HG03460 (cell line): ENCODE measurements around the gene CCDC51.
"Not testable (repeated sequence)": the region's sequence is repeated elsewhere in the genome, so short reads cannot be mapped to it uniquely, and the experiment has no call there.

Source experiments
- ATAC-seq: cut with Tn5 transposase; IDR thresholded peaks from one replicate; pipeline ENCODE4 v1.9.1; 2021; ENCODE audit not compliant: unreplicated experiment

CCDC51 gene

DNA sequence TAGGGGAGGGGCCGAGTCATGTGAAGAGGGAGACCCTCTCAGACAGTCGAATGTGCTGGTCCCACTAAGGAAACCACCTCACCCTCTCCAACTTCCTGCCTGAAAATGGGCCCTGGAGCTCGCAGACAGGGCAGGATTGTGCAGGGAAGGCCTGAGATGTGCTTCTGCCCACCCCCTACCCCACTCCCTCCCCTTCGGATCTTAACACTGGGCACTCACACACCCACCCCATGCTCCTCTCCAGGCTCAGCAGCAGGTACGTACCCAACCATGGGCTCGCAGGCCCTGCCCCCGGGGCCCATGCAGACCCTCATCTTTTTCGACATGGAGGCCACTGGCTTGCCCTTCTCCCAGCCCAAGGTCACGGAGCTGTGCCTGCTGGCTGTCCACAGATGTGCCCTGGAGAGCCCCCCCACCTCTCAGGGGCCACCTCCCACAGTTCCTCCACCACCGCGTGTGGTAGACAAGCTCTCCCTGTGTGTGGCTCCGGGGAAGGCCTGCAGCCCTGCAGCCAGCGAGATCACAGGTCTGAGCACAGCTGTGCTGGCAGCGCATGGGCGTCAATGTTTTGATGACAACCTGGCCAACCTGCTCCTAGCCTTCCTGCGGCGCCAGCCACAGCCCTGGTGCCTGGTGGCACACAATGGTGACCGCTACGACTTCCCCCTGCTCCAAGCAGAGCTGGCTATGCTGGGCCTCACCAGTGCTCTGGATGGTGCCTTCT, 26.6 kb upstream of the CCDC51 start:
- ATAC-seq, result peak; percentile 19

DNA sequence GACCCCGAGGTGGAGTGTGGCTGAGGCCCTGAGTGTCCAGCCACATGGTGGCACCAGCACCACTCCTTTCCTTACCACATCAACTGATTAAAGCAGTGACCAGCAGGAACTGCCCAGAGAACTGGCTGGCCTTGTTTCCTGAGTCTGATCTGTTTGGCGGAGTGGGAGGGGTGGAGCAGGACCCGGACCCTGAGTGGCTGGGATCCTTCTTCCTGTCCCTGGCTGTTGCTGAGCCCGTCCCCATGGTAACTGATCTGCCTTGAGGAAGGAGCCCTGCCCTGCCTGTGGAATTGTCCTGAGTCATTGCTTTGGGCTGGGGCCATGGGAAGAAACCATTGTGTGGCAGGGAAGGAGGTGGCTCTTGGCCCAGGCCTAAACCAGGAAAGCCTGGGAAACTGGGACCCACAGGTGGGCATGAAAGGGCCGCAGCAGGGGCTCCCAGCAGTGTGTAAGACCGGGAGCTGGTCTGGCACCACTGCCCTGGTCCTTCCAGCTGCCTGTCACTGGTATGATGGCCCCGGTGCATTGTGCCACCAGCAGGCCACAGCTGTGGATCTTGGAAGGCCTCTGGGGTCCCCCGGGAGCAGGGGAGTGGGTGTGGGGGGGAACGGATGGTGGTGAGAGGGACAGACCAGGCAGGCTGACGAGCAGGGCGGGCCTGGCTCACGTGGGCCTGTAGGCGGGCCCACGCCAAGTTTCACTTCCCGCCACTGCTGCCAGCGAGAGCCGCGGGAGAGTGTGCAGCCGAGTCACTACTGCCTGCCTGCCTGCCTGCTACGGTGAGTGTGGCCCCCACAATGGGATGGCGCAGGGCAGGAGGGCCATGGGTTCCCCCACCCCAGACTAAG, 25.8 kb upstream of the CCDC51 start:
- peak; percentile 78 for ATAC-seq

DNA sequence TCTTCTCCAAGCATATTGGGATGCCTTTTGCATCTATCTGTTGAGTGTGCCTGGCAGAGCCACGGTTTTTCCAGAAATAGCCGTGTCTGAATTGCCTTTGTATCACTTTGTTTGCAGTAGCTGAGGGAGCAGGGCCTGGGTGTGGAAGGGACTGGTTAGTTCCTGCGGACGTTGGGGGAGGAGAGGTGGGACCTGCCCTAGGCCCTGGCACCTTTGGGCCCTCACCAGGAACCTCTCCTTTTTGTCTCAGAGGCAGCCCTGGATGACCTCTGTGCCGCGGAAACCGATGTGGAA, 25.3 kb upstream of the CCDC51 start:
- no peak for ATAC-seq

DNA sequence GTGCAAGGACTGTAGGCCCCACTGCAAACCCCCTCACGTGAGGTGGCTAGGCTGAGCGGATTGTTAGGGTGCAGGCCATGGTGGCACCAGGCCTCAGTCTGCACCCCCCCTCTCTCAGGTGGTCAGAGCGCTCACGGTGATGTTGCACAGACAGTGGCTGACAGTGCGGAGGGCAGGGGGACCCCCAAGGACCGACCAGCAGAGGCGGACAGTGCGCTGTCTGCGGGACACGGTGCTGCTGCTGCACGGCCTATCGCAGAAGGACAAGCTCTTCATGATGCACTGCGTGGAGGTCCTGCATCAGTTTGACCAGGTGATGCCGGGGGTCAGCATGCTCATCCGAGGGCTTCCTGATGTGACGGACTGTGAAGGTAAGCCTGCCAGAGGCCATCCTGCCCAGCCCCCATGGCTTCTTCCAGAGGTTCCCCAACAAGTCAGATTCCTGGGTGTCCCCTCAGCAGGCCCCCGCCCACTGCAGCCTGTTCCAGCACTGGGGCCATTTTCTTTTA, 24.8 kb upstream of the CCDC51 start:
- ATAC-seq, result no peak

DNA sequence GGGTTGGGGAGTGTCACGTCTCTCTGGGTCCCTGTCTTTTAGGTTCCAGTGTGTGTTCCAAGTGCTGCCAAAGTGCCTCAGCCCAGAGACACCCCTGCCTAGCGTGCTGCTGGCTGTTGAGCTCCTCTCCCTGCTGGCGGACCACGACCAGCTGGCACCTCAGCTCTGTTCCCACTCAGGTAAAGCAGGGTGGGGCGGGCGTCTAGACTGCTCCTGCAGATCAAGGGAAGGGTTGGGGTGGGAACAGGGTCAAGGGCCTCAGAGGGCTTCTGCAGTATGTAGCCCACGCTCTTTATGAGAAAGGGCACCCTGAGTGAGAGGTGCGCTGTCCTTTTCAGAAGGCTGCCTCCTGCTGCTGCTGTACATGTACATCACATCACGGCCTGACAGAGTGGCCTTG, 23.8 kb upstream of the CCDC51 start:
- ATAC-seq, result no peak

DNA sequence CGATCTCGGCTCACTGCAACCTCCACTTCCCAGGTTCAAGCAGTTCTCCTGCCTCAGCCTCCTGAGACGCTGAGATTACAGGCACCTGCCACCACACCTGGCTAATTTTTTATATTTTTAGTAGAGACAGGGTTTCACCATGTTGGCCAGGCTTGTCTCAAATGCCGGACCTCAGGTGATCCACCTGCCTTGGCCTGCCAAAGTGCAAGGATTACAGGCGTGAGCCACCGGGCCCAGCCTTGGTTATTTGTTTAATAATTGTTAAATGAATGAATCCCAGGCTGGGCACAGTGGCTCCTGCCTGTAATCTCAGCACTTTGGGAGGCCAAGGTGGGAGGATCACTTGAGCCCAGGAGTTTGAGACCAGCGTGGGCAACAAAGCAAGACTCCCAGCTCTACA, 21.8 kb upstream of the CCDC51 start:
- ATAC-seq, result not testable (repeated sequence)

DNA sequence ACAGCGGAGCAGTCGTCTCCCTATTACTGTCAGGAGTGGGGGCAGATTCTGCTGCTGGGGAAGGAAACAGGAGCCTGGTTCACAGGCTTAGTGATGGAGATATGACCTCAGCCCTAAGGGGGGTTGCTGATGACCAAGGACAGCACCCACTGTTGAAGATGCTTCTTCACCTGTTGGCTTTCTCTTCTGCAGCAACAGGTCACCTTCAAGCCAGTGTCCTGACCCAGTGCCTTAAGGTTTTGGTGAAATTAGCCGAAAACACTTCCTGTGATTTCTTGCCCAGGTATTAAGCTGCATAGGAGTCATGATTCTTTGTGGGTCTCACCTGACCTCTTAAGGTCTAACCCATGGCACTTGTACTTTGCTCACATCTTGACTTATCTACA, 20.6 kb upstream of the CCDC51 start:
- ATAC-seq, result no peak

DNA sequence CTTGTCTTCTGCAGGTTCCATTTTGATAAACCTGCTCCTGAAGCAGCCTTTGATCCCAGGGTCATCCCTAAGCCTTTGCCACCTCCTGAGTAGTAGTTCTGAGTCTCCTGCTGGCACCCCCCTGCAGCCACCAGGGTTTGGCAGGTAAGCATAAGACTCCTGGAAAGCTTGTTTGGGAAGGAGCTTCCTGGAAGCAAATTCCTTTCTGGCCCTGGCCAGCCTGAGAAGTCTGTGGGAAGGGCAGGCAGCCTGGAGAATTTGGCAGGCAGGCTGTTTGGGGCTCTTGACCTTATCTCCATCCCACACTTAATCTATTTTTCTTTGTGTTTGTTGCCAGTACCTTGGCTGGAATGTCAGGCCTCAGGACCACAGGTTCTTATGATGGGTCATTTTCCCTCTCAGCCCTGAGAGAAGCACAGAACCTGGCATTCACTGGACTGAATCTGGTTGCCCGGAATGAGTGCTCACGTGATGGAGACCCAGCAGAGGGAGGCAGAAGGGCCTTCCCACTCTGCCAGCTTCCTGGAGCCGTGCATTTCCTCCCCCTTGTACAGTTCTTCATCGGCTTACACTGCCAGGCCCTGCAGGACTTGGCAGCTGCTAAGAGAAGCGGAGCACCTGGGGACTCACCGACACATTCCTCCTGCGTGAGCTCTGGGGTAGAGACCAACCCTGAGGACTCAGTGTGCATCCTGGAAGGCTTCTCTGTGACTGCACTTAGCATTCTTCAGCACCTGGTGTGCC, 20.0 kb upstream of the CCDC51 start:
- no peak for ATAC-seq

DNA sequence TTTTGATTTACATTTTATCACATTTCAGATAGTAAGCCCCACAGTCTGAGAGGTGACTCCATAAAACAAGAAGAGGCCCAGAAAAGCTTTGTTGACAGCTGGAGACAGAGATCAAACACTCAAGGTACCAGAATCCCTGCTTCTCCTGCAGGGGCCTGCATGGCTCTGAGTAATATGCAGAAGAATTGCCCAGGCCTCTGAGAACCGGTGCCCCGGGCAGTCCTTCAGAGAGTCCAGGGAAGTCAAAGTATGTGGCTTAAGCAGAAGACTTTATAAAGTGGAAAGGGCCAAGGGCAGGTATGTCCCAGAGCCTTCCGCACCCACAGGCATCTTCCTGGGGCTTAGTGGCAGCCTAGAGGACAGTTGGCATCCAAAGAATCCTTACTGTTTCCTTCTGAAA, 19.4 kb upstream of the CCDC51 start:
- no peak for ATAC-seq

DNA sequence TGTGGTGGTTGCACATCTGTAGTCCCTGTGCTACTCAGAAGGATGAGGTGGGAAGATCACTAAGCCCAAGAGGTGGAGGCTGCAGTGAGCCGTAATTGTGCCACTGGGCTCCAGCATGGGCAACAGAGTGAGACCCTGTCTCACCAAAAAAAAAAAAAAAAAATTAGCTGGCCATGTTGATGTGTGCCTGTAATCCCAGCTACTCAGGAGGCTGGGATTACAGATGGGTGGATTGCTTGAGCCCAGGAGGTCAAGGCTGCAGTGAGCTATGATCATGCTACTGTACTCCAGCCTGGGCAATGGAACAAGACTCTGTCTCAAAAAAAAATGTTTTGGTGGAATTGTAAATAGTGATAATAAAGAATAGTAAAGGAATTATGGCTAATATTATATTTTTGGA, 16.5 kb upstream of the CCDC51 start:
- ATAC-seq, result no peak

DNA sequence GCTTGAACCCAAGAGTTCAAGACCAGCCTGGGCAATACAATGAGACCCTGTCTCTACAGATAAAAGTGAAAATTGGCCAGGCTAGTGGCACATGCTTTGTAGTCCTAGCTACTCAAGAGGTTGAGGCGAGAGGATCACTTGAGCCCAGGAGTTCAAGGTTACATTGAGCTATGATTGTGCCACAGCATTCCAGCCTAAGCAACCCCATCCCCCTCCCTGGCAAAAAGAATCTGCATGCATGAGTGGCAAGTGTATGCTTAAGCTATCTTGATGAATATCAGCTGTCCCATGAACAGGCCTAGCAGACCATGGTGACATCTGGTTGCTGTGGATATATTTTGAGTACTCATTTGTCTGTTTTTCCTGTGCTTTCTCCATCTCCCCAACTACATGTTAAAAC, 11.4 kb upstream of the CCDC51 start:
- no peak for ATAC-seq

DNA sequence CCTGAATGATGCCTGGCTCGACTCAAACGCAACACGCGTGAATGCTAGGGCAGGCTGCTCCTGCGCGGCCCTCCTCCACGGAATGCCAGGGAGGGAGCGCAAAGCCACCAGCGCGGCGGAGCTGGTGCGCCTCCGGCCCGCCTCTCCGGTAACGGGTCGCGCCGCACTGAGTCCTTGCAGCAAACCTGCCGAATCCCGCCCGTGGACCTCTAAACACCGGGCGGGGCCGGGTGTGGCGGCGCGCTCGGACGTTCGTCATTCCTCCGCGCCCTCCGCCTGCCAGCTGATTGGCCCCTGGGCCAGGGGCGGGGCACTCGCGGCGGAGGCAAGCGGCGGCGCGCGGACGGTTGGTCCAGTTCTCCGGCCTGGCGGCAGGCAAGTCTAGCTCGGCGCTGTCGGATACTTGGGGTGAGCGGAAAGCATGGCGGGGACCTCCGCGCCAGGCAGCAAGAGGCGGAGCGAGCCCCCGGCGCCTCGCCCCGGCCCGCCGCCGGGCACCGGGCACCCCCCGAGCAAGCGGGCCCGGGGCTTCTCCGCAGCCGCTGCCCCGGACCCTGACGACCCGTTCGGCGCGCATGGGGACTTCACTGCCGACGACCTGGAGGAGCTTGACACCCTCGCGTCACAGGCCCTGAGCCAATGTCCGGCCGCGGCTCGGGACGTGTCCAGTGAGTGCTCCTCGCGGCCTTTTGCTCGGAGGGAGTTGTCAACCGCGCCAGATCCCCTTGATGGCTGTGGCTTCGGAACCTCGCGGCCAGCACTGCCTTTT, 6.7 kb upstream of the CCDC51 start, which contains the start of gene ATRIP:
Gene ATRIP (plus strand): TSS at position 313 of the 769 bp plus-strand sequence. CDS start 109 bp downstream, at position 422.
- ATAC-seq, result peak; percentile 86

DNA sequence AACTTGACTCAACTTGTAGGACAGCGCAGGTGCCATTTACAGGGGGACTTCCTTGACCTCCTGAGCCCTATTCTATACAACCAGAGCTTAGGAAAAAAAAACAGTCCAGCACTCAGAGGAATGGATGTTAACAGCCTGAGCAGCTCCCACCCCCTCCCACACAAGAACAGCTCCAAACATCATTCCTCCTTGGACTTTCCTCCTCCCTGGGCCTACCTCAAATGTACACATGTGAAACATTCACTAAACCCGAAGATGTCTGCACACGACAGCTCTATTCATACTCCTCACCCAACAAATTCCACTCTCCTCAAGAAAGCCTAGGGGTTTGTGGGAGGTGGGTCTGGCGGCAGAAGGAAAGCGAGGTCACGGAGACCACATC, 6.1 kb upstream of the CCDC51 start:
- ATAC-seq, result no peak

DNA sequence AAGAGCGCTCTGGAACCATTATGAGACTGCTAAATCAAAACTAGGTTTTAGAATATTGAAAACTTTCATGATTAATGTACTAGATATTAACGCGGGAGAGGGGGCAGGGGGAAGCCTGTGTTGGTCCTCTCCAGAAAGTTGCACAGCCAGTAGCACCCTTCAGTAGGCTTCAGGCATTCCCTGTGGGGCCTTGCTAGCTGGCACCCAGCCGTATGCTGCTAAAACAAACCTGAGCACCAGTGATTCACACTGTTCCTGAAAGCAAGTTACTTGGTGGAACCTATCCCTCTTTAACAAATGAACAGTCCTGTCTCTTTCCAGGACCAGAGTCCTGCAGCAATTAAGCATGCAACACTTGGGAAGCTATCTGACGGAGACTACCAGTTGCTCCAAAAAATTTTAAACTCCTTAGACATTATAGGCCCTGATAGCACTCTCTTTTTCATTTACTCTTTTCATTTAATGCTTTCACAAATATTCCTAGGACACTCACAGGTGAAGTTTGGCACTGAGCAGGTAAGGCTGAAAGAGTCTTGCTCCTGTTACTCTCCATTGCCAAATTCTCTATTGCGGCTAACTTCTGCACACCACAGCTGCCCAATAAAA, 5.5 kb upstream of the CCDC51 start:
- ATAC-seq, result no peak

DNA sequence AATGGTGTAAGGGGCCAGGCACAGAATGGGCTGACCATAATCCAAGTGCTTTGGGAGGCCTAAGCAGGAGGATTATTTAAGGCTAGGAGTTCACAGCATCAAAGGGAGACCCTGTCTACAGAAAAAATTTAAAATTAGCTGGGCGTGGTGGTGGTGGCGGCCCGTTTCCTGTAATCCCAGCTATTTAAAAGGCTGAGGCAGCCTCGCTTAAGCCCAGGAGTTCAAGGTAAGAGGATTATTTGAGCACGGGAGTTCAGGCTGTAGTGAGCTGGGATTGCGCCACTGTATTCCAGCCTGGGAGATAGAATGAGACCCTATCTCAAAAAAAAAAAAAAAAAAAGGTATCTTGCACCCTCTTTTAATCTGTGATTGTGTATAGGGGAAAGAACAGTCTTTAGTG, 2.0 kb upstream of the CCDC51 start:
- no peak for ATAC-seq

DNA sequence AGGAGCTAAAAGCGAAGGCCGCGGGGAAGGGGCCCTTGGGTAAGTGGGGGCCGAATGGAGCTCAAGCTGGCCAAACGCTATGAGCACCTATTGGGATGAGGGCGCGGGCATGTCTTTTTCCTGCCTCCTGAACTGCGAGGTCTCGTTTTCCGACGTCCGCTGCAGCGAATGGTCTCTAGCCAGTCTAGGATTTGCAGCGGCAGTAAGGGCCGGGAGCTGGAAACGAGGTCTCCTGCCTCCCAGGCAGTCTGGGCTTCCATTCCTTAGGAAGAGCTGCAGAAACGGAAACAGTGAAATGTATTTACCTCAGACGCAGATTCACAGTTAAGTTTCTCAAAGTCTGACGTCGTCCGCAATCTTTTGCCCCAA, 655 bp upstream of the CCDC51 start:
- peak; percentile 8 for ATAC-seq

DNA sequence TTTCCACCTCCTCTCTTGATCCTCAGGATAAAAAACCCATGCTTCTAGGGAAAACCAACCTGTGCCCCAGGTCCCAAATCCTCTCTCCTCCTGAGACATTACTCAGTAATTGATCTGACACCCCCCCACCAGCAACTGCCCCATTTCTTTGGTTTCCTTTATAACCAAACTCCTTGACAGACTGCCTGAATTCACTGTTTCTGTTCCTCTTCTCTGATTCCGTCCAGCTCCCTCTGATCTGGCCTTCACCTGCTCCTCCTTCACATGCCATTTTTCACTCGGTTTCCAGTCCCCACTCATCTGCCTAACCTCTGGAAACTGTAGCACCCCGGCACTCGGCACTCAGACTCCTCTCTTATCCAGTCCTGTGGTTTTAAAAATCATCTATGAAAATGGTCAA, 2.1 kb downstream of the CCDC51 start:
- ATAC-seq, result no peak

DNA sequence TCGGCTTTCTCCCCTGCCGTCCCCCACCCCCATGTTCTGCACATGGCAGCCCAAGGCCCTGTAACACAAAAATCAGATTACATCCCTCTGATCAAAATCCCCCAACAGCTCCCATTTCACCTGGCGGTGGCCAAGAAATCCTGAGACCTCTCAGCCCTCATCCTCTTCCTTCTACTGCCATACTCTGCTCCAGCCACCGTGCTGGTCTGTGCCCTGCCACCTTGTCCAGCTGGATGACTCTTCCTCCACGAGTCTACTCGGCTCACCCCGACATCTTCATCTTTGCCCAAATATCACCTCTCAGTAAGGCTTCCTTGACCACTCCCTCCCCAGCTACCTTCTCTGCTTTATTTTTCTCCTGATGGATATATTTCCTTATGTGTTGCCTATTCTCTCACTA, 3.1 kb downstream of the CCDC51 start:
- no peak for ATAC-seq

DNA sequence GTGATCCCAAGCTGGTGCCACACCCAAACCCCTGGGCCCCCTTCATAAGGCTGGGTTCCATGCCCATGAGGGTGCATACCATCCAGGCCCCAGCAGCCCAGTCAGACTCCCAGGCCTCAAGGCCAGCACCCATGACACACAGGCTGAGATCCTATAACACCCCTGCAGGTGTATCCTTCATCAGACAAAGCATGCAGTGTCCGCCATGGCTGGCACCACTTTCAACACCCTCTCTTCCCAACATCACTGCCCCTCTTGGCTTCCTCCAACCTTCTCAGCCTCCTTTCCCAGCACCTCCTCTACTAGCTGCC, 3.5 kb downstream of the CCDC51 start:
- no peak for ATAC-seq

DNA sequence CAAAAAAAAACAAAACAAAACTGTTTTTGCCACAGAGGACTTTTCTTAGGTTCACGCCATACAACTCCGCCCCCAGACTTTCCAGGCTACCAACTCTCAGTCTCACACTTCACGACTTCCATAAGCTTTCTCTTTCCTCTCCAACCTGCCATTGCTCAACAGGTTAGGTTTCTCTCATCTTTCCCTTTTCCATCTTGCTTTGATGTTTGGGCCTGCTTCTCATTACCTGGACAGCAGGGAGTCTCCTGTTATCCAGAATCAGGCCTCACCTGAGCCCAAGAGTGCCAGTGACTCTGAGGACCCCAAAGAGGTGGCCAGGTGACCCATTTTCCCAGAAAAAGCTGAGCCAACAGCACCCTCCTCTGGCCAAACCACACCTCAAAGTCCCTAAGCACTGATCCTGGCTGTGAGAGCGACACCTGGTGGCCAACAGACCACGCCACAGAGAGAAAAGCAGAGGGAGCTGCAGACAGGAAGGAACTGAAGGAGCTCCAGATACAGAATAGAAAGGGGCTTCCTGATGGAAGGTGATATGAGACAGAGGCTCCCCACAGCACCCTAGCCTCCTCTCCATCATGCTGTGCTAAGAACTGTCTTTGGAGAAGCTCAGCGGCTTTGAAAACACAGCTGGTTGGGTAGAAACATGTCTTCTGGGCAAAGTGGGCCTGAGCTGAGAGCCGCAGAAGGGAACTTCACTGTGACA, 4.0 kb downstream of the CCDC51 start:
- ATAC-seq, result peak; percentile 32
